Esophagus muscularis mucosa (tissue), 4 donors: ENCODE measurements around the gene SLC2A13. TPM values are rescaled to one million over a fixed set of nuclear protein-coding genes. Genes with fewer than 3 reads are reported as not detected.

Source experiments
- DNase-seq: peaks from one replicate; pipeline ENCODE4 v3.0.0-alpha.2; 2017; ENCODE audit errors: extremely low spot score
- H3K27ac ChIP-seq, 4 donors: fragments of 200-600 bp; sonication (generic); replicated peaks in 1 of 4; 1 replicate in 3 of 4; 2 replicates in 1 of 4; pipeline ENCODE4 v1.5.1; 2016 to 2019; ENCODE audit warnings: mild to moderate bottlenecking in 1 of 4
- H3K27me3 ChIP-seq, 4 donors: fragments of 200-600 bp; sonication (generic); one replicate each; pipeline versions ENCODE4 v1.5.1 to v1.6.0; 2016 to 2019
- H3K36me3 ChIP-seq, 4 donors: fragments of 200-600 bp; sonication (generic); one replicate each; pipeline ENCODE4 v1.5.1; 2016 to 2019
- H3K4me1 ChIP-seq, 4 donors: fragments of 200-600 bp; sonication (generic); one replicate each; pipeline ENCODE4 v1.5.1; 2016 to 2019
- H3K4me3 ChIP-seq, 4 donors: fragments of 200-600 bp; sonication (generic); 1 replicate in 2 of 4; 2 replicates in 2 of 4; pipeline ENCODE4 v1.5.1; 2016 to 2019; ENCODE audit warnings: mild to moderate bottlenecking in 4 of 4, moderate library complexity in 1 of 4
- H3K9me3 ChIP-seq, 4 donors: fragments of 200-600 bp; sonication (generic); 1 replicate in 3 of 4; 2 replicates in 1 of 4; pipeline ENCODE4 v1.5.1; 2016 to 2019
- EP300 ChIP-seq: sonication (generic); formaldehyde crosslinking; IDR thresholded peaks from one replicate; pipeline ENCODE4 v1.6.1; 2017; ENCODE audit warnings: antibody characterized with exemption
- POLR2A ChIP-seq: fragments of 450-650 bp; IDR thresholded peaks from one replicate; pipeline ENCODE4 v1.6.1; 2017; ENCODE audit warnings: antibody characterized with exemption, moderate library complexity, mild to moderate bottlenecking, low read depth
- POLR2AphosphoS5 ChIP-seq, 2 donors: sonication (generic); formaldehyde crosslinking; IDR thresholded peaks; one replicate each; pipeline ENCODE4 v1.6.1; 2017; ENCODE audit warnings: antibody characterized with exemption in 2 of 2
- WGBS: methylation state at CpG from one replicate; pipeline ENCODE4 v1.1.5; 2018; 5-methylcytosine and 5-hydroxymethylcytosine counted together
- intact Hi-C: fragments of 100-400 bp; cut with DNase I; formaldehyde crosslinking; loops from one replicate; pipeline ENCODE4 v1.15.1; 2023
- total RNA-seq, 4 donors: library from RNA; depleted of rRNA; stranded (reverse); fragments of >200 nt; gene quantifications; one replicate each; pipeline versions ENCODE4 v1.1.0 to v1.2.1, GENCODE V29; 2016
- TF ChIP-seq, protein P1 (sequence below), 3 experiments: fragments of 200-600 bp in 2 of 3; fragments of 450-650 bp in 1 of 3; sonication (generic) in 2 of 3; IDR thresholded peaks; one replicate each; pipeline ENCODE4 v1.5.1; 2017 to 2019; ENCODE audit warnings: antibody characterized with exemption in 3 of 3, mild to moderate bottlenecking in 2 of 3, moderate library complexity in 1 of 3

Gene SLC2A13
- total RNA-seq, 4 donors from 2014 or later, result 19.6 to 25.7 (median 21.4) TPM

- Histone ChIP-seq H3K27ac (no peak overlapping the region), H3K9me3 (no peaks in the 10 kb centered on the region), H3K4me1 (no peaks in the 10 kb centered on the region), H3K36me3 (no peaks in the 10 kb centered on the region), H3K27me3 (no peaks in the 10 kb centered on the region), H3K4me3 (no peak overlapping the region)
- 65% methylated on average over 4 of the region's 4 CpGs for WGBS
- no peak for DNase-seq
- TF ChIP-seq POLR2A (no peak), POLR2AphosphoS5 (IDR thresholded peaks at IDR 0.05) (no peak), EP300 (no peak)
- TF ChIP-seq, protein P1, sequence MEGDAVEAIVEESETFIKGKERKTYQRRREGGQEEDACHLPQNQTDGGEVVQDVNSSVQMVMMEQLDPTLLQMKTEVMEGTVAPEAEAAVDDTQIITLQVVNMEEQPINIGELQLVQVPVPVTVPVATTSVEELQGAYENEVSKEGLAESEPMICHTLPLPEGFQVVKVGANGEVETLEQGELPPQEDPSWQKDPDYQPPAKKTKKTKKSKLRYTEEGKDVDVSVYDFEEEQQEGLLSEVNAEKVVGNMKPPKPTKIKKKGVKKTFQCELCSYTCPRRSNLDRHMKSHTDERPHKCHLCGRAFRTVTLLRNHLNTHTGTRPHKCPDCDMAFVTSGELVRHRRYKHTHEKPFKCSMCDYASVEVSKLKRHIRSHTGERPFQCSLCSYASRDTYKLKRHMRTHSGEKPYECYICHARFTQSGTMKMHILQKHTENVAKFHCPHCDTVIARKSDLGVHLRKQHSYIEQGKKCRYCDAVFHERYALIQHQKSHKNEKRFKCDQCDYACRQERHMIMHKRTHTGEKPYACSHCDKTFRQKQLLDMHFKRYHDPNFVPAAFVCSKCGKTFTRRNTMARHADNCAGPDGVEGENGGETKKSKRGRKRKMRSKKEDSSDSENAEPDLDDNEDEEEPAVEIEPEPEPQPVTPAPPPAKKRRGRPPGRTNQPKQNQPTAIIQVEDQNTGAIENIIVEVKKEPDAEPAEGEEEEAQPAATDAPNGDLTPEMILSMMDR (IDR thresholded peaks at IDR 0.05), result no peak
- intact Hi-C loops, result no loop called here
These were observed 36.3 kb upstream of the SLC2A13 start for GRCh38 chr12:40142001-40142744.

GRCh38 chr12:40138526-40138925, 32.6 kb upstream of the SLC2A13 start:
- H3K27me3 ChIP-seq, result no peaks in the 10 kb centered on the region
- no peaks in the 10 kb centered on the region for H3K4me1 ChIP-seq
- no peaks in the 10 kb centered on the region for H3K36me3 ChIP-seq
- H3K4me3 ChIP-seq, result no peak overlapping the region
- intact Hi-C loops, result no loop called here
- H3K9me3 ChIP-seq, result no peaks in the 10 kb centered on the region
- 85% methylated on average over 2 of the region's 2 CpGs for WGBS
- TF ChIP-seq, protein P1 (IDR thresholded peaks at IDR 0.05), result no peak
- no peak for TF ChIP-seq POLR2AphosphoS5 (IDR thresholded peaks at IDR 0.05)
- no peak for DNase-seq
- no peak overlapping the region for H3K27ac ChIP-seq

- intact Hi-C loops, result no loop called here
- Histone ChIP-seq H3K27ac (no peak overlapping the region), H3K9me3 (no peaks in the 10 kb centered on the region), H3K4me3 (no peak overlapping the region), H3K27me3 (no peaks in the 10 kb centered on the region), H3K4me1 (no peaks in the 10 kb centered on the region), H3K36me3 (no peaks in the 10 kb centered on the region)
- TF ChIP-seq, protein P1 (IDR thresholded peaks at IDR 0.05), result no peak
- no peak for TF ChIP-seq POLR2A
- TF ChIP-seq POLR2AphosphoS5 (IDR thresholded peaks at IDR 0.05), result no peak
- TF ChIP-seq EP300, result no peak
- 51% methylated on average over 3 of the region's 3 CpGs for WGBS
- DNase-seq, result no peak
These were observed 31.4 kb upstream of the SLC2A13 start for GRCh38 chr12:40137252-40137651.

- Histone ChIP-seq H3K9me3 (no peaks in the 10 kb centered on the region), H3K27ac (no peak overlapping the region), H3K4me3 (no peak overlapping the region), H3K4me1 (no peaks in the 10 kb centered on the region), H3K36me3 (no peaks in the 10 kb centered on the region), H3K27me3 (no peaks in the 10 kb centered on the region)
- TF ChIP-seq EP300 (no peak), POLR2A (no peak), POLR2AphosphoS5 (IDR thresholded peaks at IDR 0.05) (no peak)
- TF ChIP-seq, protein P1 (IDR thresholded peaks at IDR 0.05), result no peak
- intact Hi-C loops, result no loop called here
- no peak for DNase-seq
These were observed 21.5 kb upstream of the SLC2A13 start for GRCh38 chr12:40127408-40127807.

- Histone ChIP-seq H3K4me3 (no peak overlapping the region), H3K27ac (no peak overlapping the region), H3K4me1 (no peaks in the 10 kb centered on the region), H3K27me3 (no peaks in the 10 kb centered on the region), H3K36me3 (no peaks in the 10 kb centered on the region), H3K9me3 (no peaks in the 10 kb centered on the region)
- DNase-seq, result no peak
- intact Hi-C loops, result no loop called here
- WGBS, result 95% methylated on average over 1 of the region's 1 CpG
- TF ChIP-seq, protein P1 (IDR thresholded peaks at IDR 0.05), result no peak
- TF ChIP-seq POLR2A (no peak), POLR2AphosphoS5 (IDR thresholded peaks at IDR 0.05) (no peak), EP300 (no peak)
These were observed 17.6 kb upstream of the SLC2A13 start for GRCh38 chr12:40123496-40123895.
